ENCODE results near the gene OR2T5.
"Not testable (repeated sequence)": the region's sequence is repeated elsewhere in the genome, so short reads cannot be mapped to it uniquely, and the experiment has no call there.

OR2T5 gene

GRCh38 chr1:248510217-248510616 lies 21.8 kb downstream of the OR2T5 start:
- not testable (repeated sequence) for DNase-seq

DNA sequence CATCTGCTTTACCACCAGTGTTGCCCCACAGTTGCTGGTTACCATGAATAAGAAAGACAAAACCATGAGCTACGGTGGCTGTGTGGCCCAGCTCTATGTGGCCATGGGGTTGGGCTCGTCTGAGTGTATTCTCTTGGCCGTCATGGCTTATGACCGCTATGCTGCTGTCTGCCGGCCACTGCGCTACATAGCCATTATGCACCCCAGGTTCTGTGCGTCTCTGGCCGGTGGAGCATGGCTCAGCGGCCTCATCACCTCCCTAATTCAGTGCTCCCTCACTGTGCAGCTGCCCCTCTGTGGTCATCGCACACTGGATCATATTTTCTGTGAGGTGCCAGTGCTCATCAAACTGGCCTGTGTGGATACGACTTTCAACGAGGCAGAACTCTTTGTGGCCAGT lies 33.5 kb downstream of the OR2T5 start:
- DNase-seq, result no peak

DNA sequence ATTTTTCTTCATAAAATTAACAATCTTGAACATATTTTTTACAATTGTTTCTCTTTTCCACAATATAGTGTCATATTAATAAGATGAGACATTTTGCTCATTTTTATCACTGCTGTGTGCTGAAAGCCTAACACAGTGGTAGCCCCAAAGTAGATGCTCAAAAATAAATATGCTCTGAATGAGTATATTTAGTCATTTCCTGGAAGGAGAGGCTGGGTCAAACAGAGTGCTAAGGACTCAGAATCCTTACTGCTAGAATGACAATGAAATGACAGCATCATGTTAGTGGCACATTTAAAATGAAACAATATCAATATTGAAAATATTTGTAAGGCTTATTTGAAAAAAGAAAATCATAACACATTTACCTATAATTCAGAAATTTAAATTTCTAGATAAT lies 49.1 kb downstream of the OR2T5 start:
- not testable (repeated sequence) for DNase-seq
